Upper lobe of right lung (tissue), 1 donor: ENCODE results near the gene TRPM1. TPM values are rescaled to one million over a fixed set of nuclear protein-coding genes. Genes with fewer than 3 reads are reported as not detected.

Experiments used
- ATAC-seq: fragments of 200-7000 bp; cut with Tn5 transposase; one replicate; pipeline ENCODE4 v1.9.1; 2020; ENCODE audit warnings: mild to moderate bottlenecking, moderate library complexity
- DNase-seq: peaks from one replicate; pipeline ENCODE4 v3.0.0-alpha.2; 2020
- H3K27ac ChIP-seq: fragments of 200-600 bp; one replicate; pipeline ENCODE4 v1.8.0; 2022
- H3K27me3 ChIP-seq: fragments of 200-600 bp; one replicate; pipeline ENCODE4 v1.8.0; 2022; ENCODE audit warnings: mild to moderate bottlenecking
- H3K36me3 ChIP-seq: fragments of 200-600 bp; one replicate; pipeline ENCODE4 v1.8.0; 2022
- H3K4me1 ChIP-seq: fragments of 200-600 bp; one replicate; pipeline ENCODE4 v1.8.0; 2022
- H3K4me3 ChIP-seq: fragments of 200-600 bp; one replicate; pipeline ENCODE4 v1.8.0; 2022; ENCODE audit warnings: mild to moderate bottlenecking
- H3K9me3 ChIP-seq: fragments of 200-600 bp; one replicate; pipeline ENCODE4 v1.8.0; 2022
- CTCF ChIP-seq: fragments of 200-600 bp; IDR thresholded peaks from one replicate; pipeline ENCODE4 v1.8.0; 2022; ENCODE audit warnings: antibody characterized with exemption
- intact Hi-C: fragments of 100-400 bp; cut with DNase I; formaldehyde crosslinking; loops from one replicate; pipeline ENCODE4 v1.11.0; 2022
- total RNA-seq: library from RNA; stranded (reverse); fragmentation: NEBNext Ultra II Directional; extraction: Animal tissue kit (Norgen Biotek cat#: 25700); gene quantifications from one replicate; pipeline ENCODE4 v1.2.1, GENCODE V29; 2021
- donor health status: DM: no; HTN: yes; CAD: no; lungs with severe emphysema.

The TRPM1 gene
- total RNA-seq, 1 donor from 2014 or later = not detected

GRCh38 chr15:30969724-30970123, 131.8 kb downstream of the TRPM1 start:
- intact Hi-C loops = no loop called here
- Histone ChIP-seq H3K27ac (no peak overlapping the region), H3K36me3 (peaks cover 78% of the 10 kb centered on the region), H3K4me3 (no peak overlapping the region), H3K27me3 (no peaks in the 10 kb centered on the region), H3K9me3 (no peaks in the 10 kb centered on the region), H3K4me1 (no peaks in the 10 kb centered on the region)
- ATAC-seq (no peak), DNase-seq (no peak)
- TF ChIP-seq CTCF = no peak

GRCh38 chr15:30963681-30964080, 137.8 kb downstream of the TRPM1 start:
- ATAC-seq = no peak
- Histone ChIP-seq H3K4me1 (no peaks in the 10 kb centered on the region), H3K9me3 (no peaks in the 10 kb centered on the region), H3K27ac (no peak overlapping the region), H3K36me3 (peaks cover 85% of the 10 kb centered on the region), H3K4me3 (no peak overlapping the region), H3K27me3 (no peaks in the 10 kb centered on the region)
- DNase-seq = no peak
- intact Hi-C loops = no loop called here
- TF ChIP-seq CTCF = no peak

- DNase-seq (no peak), ATAC-seq (no peak)
- Histone ChIP-seq H3K4me1 (no peaks in the 10 kb centered on the region), H3K36me3 (peaks cover 91% of the 10 kb centered on the region), H3K4me3 (no peak overlapping the region), H3K27me3 (no peaks in the 10 kb centered on the region), H3K27ac (no peak overlapping the region), H3K9me3 (no peaks in the 10 kb centered on the region)
- intact Hi-C loops = no loop called here
- no peak for TF ChIP-seq CTCF
Observed at GRCh38 chr15:30962659-30963058, 138.9 kb downstream of the TRPM1 start.

GRCh38 chr15:30962079-30962478, 139.4 kb downstream of the TRPM1 start:
- Histone ChIP-seq H3K27me3 (no peaks in the 10 kb centered on the region), H3K36me3 (peaks cover 91% of the 10 kb centered on the region), H3K9me3 (no peaks in the 10 kb centered on the region), H3K4me1 (no peaks in the 10 kb centered on the region), H3K27ac (no peak overlapping the region), H3K4me3 (no peak overlapping the region)
- TF ChIP-seq CTCF = no peak
- DNase-seq (no peak), ATAC-seq (no peak)
- intact Hi-C loops = no loop called here

GRCh38 chr15:30958219-30958618, 143.3 kb downstream of the TRPM1 start:
- Histone ChIP-seq H3K4me1 (no peaks in the 10 kb centered on the region), H3K36me3 (peaks cover 99% of the 10 kb centered on the region), H3K27me3 (no peaks in the 10 kb centered on the region), H3K9me3 (no peaks in the 10 kb centered on the region), H3K27ac (no peak overlapping the region), H3K4me3 (no peak overlapping the region)
- no peak for ATAC-seq
- no peak for TF ChIP-seq CTCF
- no peak for DNase-seq
- intact Hi-C loops = no loop called here
